HepG2 (cell line): Measurements from ENCODE around the gene MPZL3. TPM values are rescaled to one million over a fixed set of nuclear protein-coding genes. Genes with fewer than 3 reads are reported as not detected.

Experiments used
- ARNT2 ChIP-seq: sonication (generic); formaldehyde crosslinking; IDR thresholded peaks from 2 replicates; pipeline ENCODE4 v1.8.0; 2022; ENCODE audit warnings: mild to moderate bottlenecking, low read depth, missing genetic modification reagents, moderate library complexity
- ATF7 ChIP-seq, 2 experiments: fragments of 450-650 bp in 1 of 2; sonication (generic) in 1 of 2; formaldehyde crosslinking in 1 of 2; IDR thresholded peaks; 2 replicates each; pipeline versions ENCODE4 v1.4.0 to v1.6.1; 2016 to 2020; ENCODE audit warnings: antibody characterized with exemption in 1 of 2, mild to moderate bottlenecking in 1 of 2, missing genetic modification reagents in 1 of 2
- CEBPG ChIP-seq: IDR thresholded peaks from 2 replicates; pipeline ENCODE4 v1.6.1; 2016
- FOXC1 ChIP-seq: sonication (generic); formaldehyde crosslinking; IDR thresholded peaks from 2 replicates; pipeline ENCODE4 v1.8.0; 2022; ENCODE audit warnings: mild to moderate bottlenecking, missing genetic modification reagents, borderline replicate concordance
- FOXM1 ChIP-seq: sonication (generic); formaldehyde crosslinking; IDR thresholded peaks from 2 replicates; pipeline ENCODE4 v1.5.0; 2020; ENCODE audit warnings: missing genetic modification reagents
- RCOR2 ChIP-seq: IDR thresholded peaks from 2 replicates; pipeline ENCODE4 v1.6.1; 2016; ENCODE audit warnings: missing biosample characterization, missing genetic modification reagents
- SRSF4 ChIP-seq: fragments of 200-400 bp; formaldehyde crosslinking; IDR thresholded peaks from one replicate; pipeline ENCODE4 v1.6.1; 2018; ENCODE audit warnings: mild to moderate bottlenecking, low read depth, low read length, moderate library complexity; ENCODE audit not compliant: poor library complexity, severe bottlenecking
- TFDP2 ChIP-seq: sonication (generic); formaldehyde crosslinking; IDR thresholded peaks from 2 replicates; pipeline ENCODE4 v1.4.0; 2020; ENCODE audit warnings: missing genetic modification reagents
- TMF1 ChIP-seq: sonication (generic); formaldehyde crosslinking; IDR thresholded peaks from 2 replicates; pipeline ENCODE4 v1.8.1; 2022; ENCODE audit warnings: low read depth, missing genetic modification reagents
- WIZ ChIP-seq: sonication (generic); formaldehyde crosslinking; IDR thresholded peaks from 2 replicates; pipeline ENCODE4 v1.5.1; 2020; ENCODE audit warnings: mild to moderate bottlenecking, missing genetic modification reagents
- ZKSCAN8 ChIP-seq: IDR thresholded peaks from 2 replicates; pipeline ENCODE4 v1.6.1; 2016; ENCODE audit warnings: borderline replicate concordance, missing genetic modification reagents, missing compliant biosample characterization
- ZMYM3 ChIP-seq: sonication (generic); formaldehyde crosslinking; IDR thresholded peaks from 2 replicates; pipeline ENCODE4 v1.5.1; 2020; ENCODE audit warnings: mild to moderate bottlenecking, missing genetic modification reagents
- ZNF121 ChIP-seq: sonication (generic); formaldehyde crosslinking; IDR thresholded peaks from 2 replicates; pipeline ENCODE4 v1.5.0; 2020; ENCODE audit warnings: mild to moderate bottlenecking, missing genetic modification reagents
- ZNF235 ChIP-seq: sonication (generic); formaldehyde crosslinking; IDR thresholded peaks from 2 replicates; pipeline ENCODE4 v1.8.1; 2023; ENCODE audit warnings: mild to moderate bottlenecking, missing genetic modification reagents, borderline replicate concordance
- ZNF501 ChIP-seq: sonication (generic); formaldehyde crosslinking; IDR thresholded peaks from 2 replicates; pipeline ENCODE4 v1.5.1; 2020; ENCODE audit warnings: mild to moderate bottlenecking, moderate library complexity, missing genetic modification reagents
- ZNF558 ChIP-seq: sonication (generic); formaldehyde crosslinking; IDR thresholded peaks from 2 replicates; pipeline ENCODE4 v1.9.0; 2022; ENCODE audit warnings: mild to moderate bottlenecking, missing genetic modification reagents, borderline replicate concordance
- ZNF605 ChIP-seq: sonication (generic); formaldehyde crosslinking; IDR thresholded peaks from 2 replicates; pipeline ENCODE4 v1.8.0; 2022; ENCODE audit warnings: mild to moderate bottlenecking, missing genetic modification reagents
- ZNF678 ChIP-seq: sonication (generic); formaldehyde crosslinking; IDR thresholded peaks from 2 replicates; pipeline ENCODE4 v1.4.0; 2020; ENCODE audit warnings: mild to moderate bottlenecking, missing genetic modification reagents
- ZNF780A ChIP-seq: sonication (generic); formaldehyde crosslinking; IDR thresholded peaks from 2 replicates; pipeline ENCODE4 v1.8.0; 2022; ENCODE audit warnings: mild to moderate bottlenecking, missing genetic modification reagents, moderate library complexity
- polyA plus RNA-seq, 8 experiments: library from polyadenylated mRNA; depleted of rRNA in 3 of 8; stranded (reverse) in 7 of 8; unstranded in 1 of 8; fragments of >200 nt; fragmentation: Illumina TruSeq in 4 of 8; extraction: Trizol in 4 of 8; gene quantifications; 2 replicates each; pipeline versions ENCODE4 v1.2.1 to v1.2.3, GENCODE V29; 2011 to 2016; ENCODE audit warnings: low read depth in 4 of 8, missing spikeins in 1 of 8, mixed read lengths in 1 of 8; ENCODE audit not compliant: insufficient read depth in 1 of 8
- total RNA-seq, 5 experiments: library from RNA; depleted of rRNA; stranded (reverse); fragments of >200 nt; fragmentation: Illumina TruSeq; extraction: Trizol; gene quantifications; 2 replicates each; pipeline ENCODE4 v1.2.3, GENCODE V29; 2016; ENCODE audit warnings: low read depth in 1 of 5
- TF ChIP-seq, protein P1 (sequence below): IDR thresholded peaks from 2 replicates; pipeline ENCODE4 v1.6.1; 2016; ENCODE audit warnings: low read depth, missing genetic modification reagents, missing compliant biosample characterization
- TF ChIP-seq, protein P2 (sequence below): IDR thresholded peaks from 2 replicates; pipeline ENCODE4 v1.6.1; 2018; ENCODE audit warnings: missing genetic modification reagents, mild to moderate bottlenecking, missing compliant biosample characterization

Gene MPZL3
- total and polyA plus RNA-seq, 2 of the 13 experiments (the other 11 are each of a cell fraction or from before 2014, with no cell fraction given) = 5.3 to 9.3 TPM

- no peak for TF ChIP-seq SRSF4
- 0 out of 2 replicates have a peak, but pooled peaks have one; percentile 12 for TF ChIP-seq CEBPG (CRISPR knock-in tag)
- TF ChIP-seq TMF1 (CRISPR knock-in tag) = no peak
- TF ChIP-seq ZNF605 = no peak
- no peak for TF ChIP-seq ATF7 (IDR thresholded peaks at IDR 0.05)
- TF ChIP-seq ATF7 (CRISPR knock-in tag; IDR thresholded peaks at IDR 0.05) = no peak
- TF ChIP-seq ZNF501 (CRISPR knock-in tag) = no peak
- no peak for TF ChIP-seq FOXC1
- TF ChIP-seq, protein P1, sequence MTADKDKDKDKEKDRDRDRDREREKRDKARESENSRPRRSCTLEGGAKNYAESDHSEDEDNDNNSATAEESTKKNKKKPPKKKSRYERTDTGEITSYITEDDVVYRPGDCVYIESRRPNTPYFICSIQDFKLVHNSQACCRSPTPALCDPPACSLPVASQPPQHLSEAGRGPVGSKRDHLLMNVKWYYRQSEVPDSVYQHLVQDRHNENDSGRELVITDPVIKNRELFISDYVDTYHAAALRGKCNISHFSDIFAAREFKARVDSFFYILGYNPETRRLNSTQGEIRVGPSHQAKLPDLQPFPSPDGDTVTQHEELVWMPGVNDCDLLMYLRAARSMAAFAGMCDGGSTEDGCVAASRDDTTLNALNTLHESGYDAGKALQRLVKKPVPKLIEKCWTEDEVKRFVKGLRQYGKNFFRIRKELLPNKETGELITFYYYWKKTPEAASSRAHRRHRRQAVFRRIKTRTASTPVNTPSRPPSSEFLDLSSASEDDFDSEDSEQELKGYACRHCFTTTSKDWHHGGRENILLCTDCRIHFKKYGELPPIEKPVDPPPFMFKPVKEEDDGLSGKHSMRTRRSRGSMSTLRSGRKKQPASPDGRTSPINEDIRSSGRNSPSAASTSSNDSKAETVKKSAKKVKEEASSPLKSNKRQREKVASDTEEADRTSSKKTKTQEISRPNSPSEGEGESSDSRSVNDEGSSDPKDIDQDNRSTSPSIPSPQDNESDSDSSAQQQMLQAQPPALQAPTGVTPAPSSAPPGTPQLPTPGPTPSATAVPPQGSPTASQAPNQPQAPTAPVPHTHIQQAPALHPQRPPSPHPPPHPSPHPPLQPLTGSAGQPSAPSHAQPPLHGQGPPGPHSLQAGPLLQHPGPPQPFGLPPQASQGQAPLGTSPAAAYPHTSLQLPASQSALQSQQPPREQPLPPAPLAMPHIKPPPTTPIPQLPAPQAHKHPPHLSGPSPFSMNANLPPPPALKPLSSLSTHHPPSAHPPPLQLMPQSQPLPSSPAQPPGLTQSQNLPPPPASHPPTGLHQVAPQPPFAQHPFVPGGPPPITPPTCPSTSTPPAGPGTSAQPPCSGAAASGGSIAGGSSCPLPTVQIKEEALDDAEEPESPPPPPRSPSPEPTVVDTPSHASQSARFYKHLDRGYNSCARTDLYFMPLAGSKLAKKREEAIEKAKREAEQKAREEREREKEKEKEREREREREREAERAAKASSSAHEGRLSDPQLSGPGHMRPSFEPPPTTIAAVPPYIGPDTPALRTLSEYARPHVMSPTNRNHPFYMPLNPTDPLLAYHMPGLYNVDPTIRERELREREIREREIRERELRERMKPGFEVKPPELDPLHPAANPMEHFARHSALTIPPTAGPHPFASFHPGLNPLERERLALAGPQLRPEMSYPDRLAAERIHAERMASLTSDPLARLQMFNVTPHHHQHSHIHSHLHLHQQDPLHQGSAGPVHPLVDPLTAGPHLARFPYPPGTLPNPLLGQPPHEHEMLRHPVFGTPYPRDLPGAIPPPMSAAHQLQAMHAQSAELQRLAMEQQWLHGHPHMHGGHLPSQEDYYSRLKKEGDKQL (CRISPR knock-in tag) = no peak
- TF ChIP-seq ZKSCAN8 (CRISPR knock-in tag) = no peak
- TF ChIP-seq WIZ (CRISPR knock-in tag) = no peak
- no peak for TF ChIP-seq ZNF121 (CRISPR knock-in tag)
- no peak for TF ChIP-seq RCOR2 (CRISPR knock-in tag)
- no peak for TF ChIP-seq ZMYM3 (CRISPR knock-in tag)
- no peak for TF ChIP-seq ZNF780A (CRISPR knock-in tag)
- TF ChIP-seq ARNT2 (CRISPR knock-in tag) = no peak
- TF ChIP-seq ZNF678 = no peak
- TF ChIP-seq ZNF558 (CRISPR knock-in tag) = no peak
- 0 out of 2 replicates have a peak, but pooled peaks have one; percentile 34 for TF ChIP-seq TFDP2
- TF ChIP-seq, protein P2, sequence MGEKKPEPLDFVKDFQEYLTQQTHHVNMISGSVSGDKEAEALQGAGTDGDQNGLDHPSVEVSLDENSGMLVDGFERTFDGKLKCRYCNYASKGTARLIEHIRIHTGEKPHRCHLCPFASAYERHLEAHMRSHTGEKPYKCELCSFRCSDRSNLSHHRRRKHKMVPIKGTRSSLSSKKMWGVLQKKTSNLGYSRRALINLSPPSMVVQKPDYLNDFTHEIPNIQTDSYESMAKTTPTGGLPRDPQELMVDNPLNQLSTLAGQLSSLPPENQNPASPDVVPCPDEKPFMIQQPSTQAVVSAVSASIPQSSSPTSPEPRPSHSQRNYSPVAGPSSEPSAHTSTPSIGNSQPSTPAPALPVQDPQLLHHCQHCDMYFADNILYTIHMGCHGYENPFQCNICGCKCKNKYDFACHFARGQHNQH (CRISPR knock-in tag) = no peak; the same call in 1 of the 2 replicates
- no peak for TF ChIP-seq FOXM1 (CRISPR knock-in tag)
- TF ChIP-seq ZNF235 (CRISPR knock-in tag) = no peak
These were observed 53.8 kb downstream of the MPZL3 start (continued) for GRCh38 chr11:118198370-118198769.
